Cardiac septum (tissue), 1 donor: Measurements from ENCODE around the gene NPY1R. TPM values are rescaled to one million over a fixed set of nuclear protein-coding genes. Genes with fewer than 3 reads are reported as not detected.
A peak's percentile ranks its signal among the peaks of the same experiment; 100 is the strongest.

Experiments used
- DNase-seq: peaks from one replicate; pipeline ENCODE4 v3.0.0-alpha.2; 2020; ENCODE audit warnings: low spot score
- intact Hi-C: fragments of 100-400 bp; cut with DNase I; formaldehyde crosslinking; loops from one replicate; pipeline ENCODE4 v1.14.0; 2022
- long read RNA-seq: library from polyadenylated mRNA; unstranded; transcript quantifications from one replicate; pipeline ENCODE4 v2.0.0, GENCODE V29; 2021
- total RNA-seq: library from RNA; stranded (reverse); fragmentation: NEBNext Ultra II Directional; extraction: Animal tissue kit (Norgen Biotek cat#: 25700); gene quantifications from one replicate; pipeline ENCODE4 v1.2.1, GENCODE V29; 2021
- donor health status: DM: no; HTN: no; CAD: no.

The NPY1R gene
- total RNA-seq = 1.6 TPM
- long read RNA-seq = 0 reads

GRCh38 chr4:163332526-163333406 is at the start of gene NPY1R:
Gene NPY1R (minus strand): TSS chr4:163332596. CDS start chr4:163326554, 6,042 bp downstream.
- DNase-seq = peak; percentile 78
- intact Hi-C loops = loop anchor here (2.0 to 10.0 kb wide), 3 partner anchors 228 to 836 kb away; no protein-coding TSS in a partner anchor

GRCh38 chr4:163380703-163381102 is 48.3 kb upstream of the NPY1R start:
- intact Hi-C loops = no loop called here

GRCh38 chr4:163378661-163379060 is 46.3 kb upstream of the NPY1R start:
- DNase-seq = no peak
- intact Hi-C loops = no loop called here

More at GRCh38 chr4:163380703-163381102, 48.3 kb upstream of the NPY1R start:
- no peak for DNase-seq

GRCh38 chr4:163372029-163372428 is 39.6 kb upstream of the NPY1R start:
- no peak for DNase-seq
- intact Hi-C loops = no loop called here

GRCh38 chr4:163367651-163368050 is 35.3 kb upstream of the NPY1R start:
- intact Hi-C loops = no loop called here
- DNase-seq = no peak

GRCh38 chr4:163356104-163356503 is 23.7 kb upstream of the NPY1R start:
- DNase-seq = no peak
- intact Hi-C loops = no loop called here

- no peak for DNase-seq
- intact Hi-C loops = no loop called here
Measured at GRCh38 chr4:163353054-163353453, 20.7 kb upstream of the NPY1R start.

GRCh38 chr4:163350672-163351071 is 18.3 kb upstream of the NPY1R start:
- DNase-seq = no peak
- intact Hi-C loops = no loop called here

- intact Hi-C loops = no loop called here
- DNase-seq = no peak
Measured at GRCh38 chr4:163344147-163345125, 12.0 kb upstream of the NPY1R start.

GRCh38 chr4:163343604-163344146 is 11.3 kb upstream of the NPY1R start, which contains the start of gene NPY5R:
Gene NPY5R (plus strand): TSS chr4:163343892. CDS start chr4:163350274, 6,382 bp downstream.
- intact Hi-C loops = no loop called here
- DNase-seq = no peak

- intact Hi-C loops = loop anchor here (10.0 kb wide), 2 partner anchors 231 to 691 kb away; no protein-coding TSS in a partner anchor
- DNase-seq = no peak
Measured at GRCh38 chr4:163335384-163335783, 3.0 kb upstream of the NPY1R start.

GRCh38 chr4:163331629-163332376 is 593 bp downstream of the NPY1R start:
- peak; percentile 74 for DNase-seq
- intact Hi-C loops = loop anchor here (2.0 to 10.0 kb wide), 3 partner anchors 227 to 835 kb away; no protein-coding TSS in a partner anchor

GRCh38 chr4:163330916-163331628 is 1.3 kb downstream of the NPY1R start:
- no peak for DNase-seq
- intact Hi-C loops = loop anchor here (10.0 kb wide), 2 partner anchors 226 to 686 kb away; no protein-coding TSS in a partner anchor

- DNase-seq = no peak
- intact Hi-C loops = no loop called here
Measured at GRCh38 chr4:163317110-163317509, 15.3 kb downstream of the NPY1R start.

GRCh38 chr4:163309466-163309865 is 22.9 kb downstream of the NPY1R start:
- DNase-seq = no peak
- intact Hi-C loops = no loop called here

- no peak for DNase-seq
- intact Hi-C loops = no loop called here
Measured at GRCh38 chr4:163303069-163303468, 29.3 kb downstream of the NPY1R start.

- intact Hi-C loops = no loop called here
- DNase-seq = no peak
Measured at GRCh38 chr4:163300445-163300844, 32.0 kb downstream of the NPY1R start.

GRCh38 chr4:163295138-163295537 is 37.3 kb downstream of the NPY1R start:
- intact Hi-C loops = no loop called here
- no peak for DNase-seq
